Ascending aorta (tissue), 2 donors: ENCODE data around the gene ANKHD1. TPM values are rescaled to one million over a fixed set of nuclear protein-coding genes. Genes with fewer than 3 reads are reported as not detected.

Source experiments
- DNase-seq, 2 donors: peaks; one replicate each; pipeline ENCODE4 v3.0.0-alpha.2; 2019; ENCODE audit warnings: low spot score in 2 of 2
- H3K27ac ChIP-seq, 2 donors: fragments of 200-600 bp; sonication (generic); one replicate each; pipeline ENCODE4 v1.5.1; 2016 to 2017; ENCODE audit warnings: mild to moderate bottlenecking in 1 of 2
- H3K27me3 ChIP-seq: fragments of 200-600 bp; sonication (generic); one replicate; pipeline ENCODE4 v1.5.1; 2017
- H3K36me3 ChIP-seq, 2 donors: fragments of 200-600 bp; sonication (generic); one replicate each; pipeline ENCODE4 v1.5.1; 2016
- H3K4me1 ChIP-seq, 2 donors: fragments of 200-600 bp; sonication (generic); one replicate each; pipeline ENCODE4 v1.5.1; 2016 to 2017; ENCODE audit warnings: mild to moderate bottlenecking in 1 of 2
- H3K4me3 ChIP-seq, 2 donors: fragments of 200-600 bp; sonication (generic); one replicate each; pipeline ENCODE4 v1.5.1; 2016 to 2017; ENCODE audit warnings: mild to moderate bottlenecking in 1 of 2
- H3K9me3 ChIP-seq, 2 donors: fragments of 200-600 bp; sonication (generic); one replicate each; pipeline ENCODE4 v1.5.1; 2016
- intact Hi-C: fragments of 100-400 bp; cut with DNase I; formaldehyde crosslinking; loops from one replicate; pipeline ENCODE4 v1.15.1; 2023
- total RNA-seq: library from RNA; depleted of rRNA; stranded (reverse); fragments of >200 nt; gene quantifications from one replicate; pipeline ENCODE4 v1.1.0, GENCODE V29; 2016
- TF ChIP-seq, protein P1 (sequence below), 3 experiments: fragments of 200-600 bp in 2 of 3; fragments of 450-650 bp in 1 of 3; sonication (generic) in 2 of 3; IDR thresholded peaks; one replicate each; pipeline ENCODE4 v1.5.1; 2016 to 2019; ENCODE audit warnings: antibody characterized with exemption in 3 of 3, mild to moderate bottlenecking in 1 of 3, moderate library complexity in 1 of 3

The ANKHD1 gene
- total RNA-seq, 1 donor from 2014 or later, result 73.4 TPM

DNA sequence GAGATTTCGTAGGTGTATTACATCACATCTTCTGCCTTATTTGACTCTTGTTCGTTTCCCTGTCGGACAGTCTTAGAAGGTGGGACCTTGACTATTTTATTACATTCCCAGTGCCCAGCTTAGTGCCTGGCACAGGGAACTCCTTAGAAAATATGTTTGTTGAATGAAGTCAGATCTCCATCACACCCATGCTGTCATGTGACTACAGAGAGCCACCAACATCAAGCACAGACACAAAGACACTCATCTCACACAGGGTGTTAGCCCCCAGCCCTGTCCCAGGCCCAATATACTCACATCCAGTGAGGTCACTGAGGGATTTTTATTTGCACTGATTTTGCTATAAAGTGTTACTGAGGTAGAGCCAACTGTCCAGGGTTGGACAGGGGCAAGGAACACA is 156.3 kb downstream of the ANKHD1 start:
- intact Hi-C loops, result loop anchor here (1.0 to 5.0 kb wide), 3 partner anchors 11 to 381 kb away; partner anchors contain the start of genes CYSTM1 and EIF4EBP3

DNA sequence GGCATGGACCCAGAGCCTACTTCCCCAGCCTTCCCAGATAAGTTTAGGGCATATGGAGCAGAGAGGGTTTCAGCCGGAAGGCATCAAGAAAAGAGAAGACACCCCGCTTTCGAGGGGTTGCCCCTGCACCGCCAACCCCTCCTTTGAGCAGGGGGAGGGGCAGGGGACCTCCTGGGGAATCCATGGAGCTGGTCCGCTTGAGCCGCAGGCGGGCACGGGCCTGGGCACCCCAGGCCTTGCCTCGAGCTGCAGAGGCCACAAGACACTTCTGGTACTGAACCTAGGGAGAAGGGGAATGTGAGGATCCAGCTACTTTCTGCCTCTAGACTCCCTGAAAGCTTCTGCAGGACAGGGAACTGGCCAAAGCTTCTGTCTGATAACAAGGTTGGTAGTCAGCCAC is 156.9 kb downstream of the ANKHD1 start:
- H3K27ac ChIP-seq, result peak overlapping the region; percentile 82 to 88
- H3K4me3 ChIP-seq, result no peak overlapping the region
- DNase-seq, result no peak
- no peaks in the 10 kb centered on the region for H3K9me3 ChIP-seq
- H3K36me3 ChIP-seq, result peaks cover 5 to 19% of the 10 kb centered on the region in 2 donors
- TF ChIP-seq, protein P1, sequence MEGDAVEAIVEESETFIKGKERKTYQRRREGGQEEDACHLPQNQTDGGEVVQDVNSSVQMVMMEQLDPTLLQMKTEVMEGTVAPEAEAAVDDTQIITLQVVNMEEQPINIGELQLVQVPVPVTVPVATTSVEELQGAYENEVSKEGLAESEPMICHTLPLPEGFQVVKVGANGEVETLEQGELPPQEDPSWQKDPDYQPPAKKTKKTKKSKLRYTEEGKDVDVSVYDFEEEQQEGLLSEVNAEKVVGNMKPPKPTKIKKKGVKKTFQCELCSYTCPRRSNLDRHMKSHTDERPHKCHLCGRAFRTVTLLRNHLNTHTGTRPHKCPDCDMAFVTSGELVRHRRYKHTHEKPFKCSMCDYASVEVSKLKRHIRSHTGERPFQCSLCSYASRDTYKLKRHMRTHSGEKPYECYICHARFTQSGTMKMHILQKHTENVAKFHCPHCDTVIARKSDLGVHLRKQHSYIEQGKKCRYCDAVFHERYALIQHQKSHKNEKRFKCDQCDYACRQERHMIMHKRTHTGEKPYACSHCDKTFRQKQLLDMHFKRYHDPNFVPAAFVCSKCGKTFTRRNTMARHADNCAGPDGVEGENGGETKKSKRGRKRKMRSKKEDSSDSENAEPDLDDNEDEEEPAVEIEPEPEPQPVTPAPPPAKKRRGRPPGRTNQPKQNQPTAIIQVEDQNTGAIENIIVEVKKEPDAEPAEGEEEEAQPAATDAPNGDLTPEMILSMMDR (IDR thresholded peaks at IDR 0.05), result no peak
- intact Hi-C loops, result loop anchor here (5.0 kb wide), 1 partner anchor 381 kb away; the partner anchor contains the start of gene CYSTM1
- H3K4me1 ChIP-seq, result peaks cover 6 to 26% of the 10 kb centered on the region in 2 donors
- no peaks in the 10 kb centered on the region for H3K27me3 ChIP-seq

More for the DNA sequence above, 156.3 kb downstream of the ANKHD1 start:
- peaks cover 5 to 20% of the 10 kb centered on the region in 2 donors for H3K4me1 ChIP-seq
- no peaks in the 10 kb centered on the region for H3K27me3 ChIP-seq
- no peak overlapping the region for H3K4me3 ChIP-seq
- DNase-seq, result no peak
- peaks cover 7 to 19% of the 10 kb centered on the region in 2 donors for H3K36me3 ChIP-seq
- no peaks in the 10 kb centered on the region for H3K9me3 ChIP-seq
- TF ChIP-seq, protein P1 (IDR thresholded peaks at IDR 0.05), result no peak
- peak overlapping the region; percentile 82 to 88 for H3K27ac ChIP-seq

DNA sequence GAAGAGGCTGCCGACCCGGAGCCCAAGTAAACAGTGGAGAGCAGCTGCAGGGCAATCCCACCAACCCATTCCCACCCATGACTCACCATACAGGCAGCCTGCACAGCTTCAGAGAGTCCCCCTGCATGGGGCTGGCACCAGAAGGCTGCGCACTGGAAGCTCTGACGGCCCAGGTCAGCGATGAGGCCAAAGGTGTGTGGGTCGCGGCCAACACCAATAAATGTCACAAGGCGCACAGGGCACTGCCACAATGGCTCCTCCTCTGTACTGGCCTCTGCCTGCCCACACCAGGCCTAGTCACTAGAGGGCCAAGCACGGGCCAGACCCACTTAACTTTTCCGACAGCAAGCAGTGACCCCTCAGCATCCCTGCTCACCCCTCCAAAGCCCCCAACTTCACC is 158.6 kb downstream of the ANKHD1 start:
- intact Hi-C loops, result no loop called here
- DNase-seq, result no peak
- H3K9me3 ChIP-seq, result no peaks in the 10 kb centered on the region
- H3K27me3 ChIP-seq, result no peaks in the 10 kb centered on the region
- peaks cover 4 to 19% of the 10 kb centered on the region in 2 donors for H3K36me3 ChIP-seq
- TF ChIP-seq, protein P1 (IDR thresholded peaks at IDR 0.05), result no peak
- H3K4me3 ChIP-seq, result no peak overlapping the region
- H3K27ac ChIP-seq, result no peak overlapping the region
- H3K4me1 ChIP-seq, result peaks cover 7 to 29% of the 10 kb centered on the region in 2 donors

DNA sequence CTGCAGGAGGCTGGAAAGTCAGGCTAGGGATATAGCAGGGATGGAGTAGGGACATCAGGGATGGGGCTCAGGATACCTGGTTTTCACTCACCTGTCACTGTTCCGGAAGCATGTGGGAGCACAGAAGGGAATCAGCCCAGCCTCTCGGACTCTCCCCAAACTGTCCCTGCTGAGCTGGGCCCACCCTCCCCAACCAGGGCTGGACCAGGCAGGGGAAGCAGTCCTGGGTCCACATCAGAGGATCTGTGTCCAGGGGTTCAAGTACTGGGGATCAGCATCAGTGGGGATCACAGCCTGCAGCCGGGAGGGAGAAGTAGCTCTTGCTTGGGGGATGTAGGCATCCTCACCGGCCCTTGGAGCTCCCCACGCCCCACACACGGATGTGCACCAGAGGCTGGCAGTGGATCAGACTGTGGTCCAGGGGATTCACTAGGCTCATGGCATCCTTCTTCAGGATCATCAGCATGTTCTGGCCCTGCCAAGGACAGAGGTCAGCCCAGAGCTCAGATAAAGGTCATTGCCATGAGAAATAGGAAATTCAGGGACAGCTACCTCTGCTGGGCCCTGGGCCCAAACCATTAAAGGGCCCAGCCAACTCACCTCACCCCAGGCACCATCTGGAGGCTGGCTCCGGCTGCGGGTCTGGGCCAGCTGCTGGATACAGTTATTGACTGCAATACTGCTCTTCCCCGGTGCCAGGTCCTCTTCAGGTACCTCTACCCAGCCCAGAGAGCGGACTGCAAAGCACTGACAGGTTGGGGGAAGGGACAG is 160.3 kb downstream of the ANKHD1 start:
- Histone ChIP-seq H3K9me3 (no peaks in the 10 kb centered on the region), H3K36me3 (peaks cover 9 to 25% of the 10 kb centered on the region in 2 donors), H3K4me1 (peaks cover 16 to 29% of the 10 kb centered on the region in 2 donors), H3K4me3 (no peak overlapping the region), H3K27ac (no peak overlapping the region), H3K27me3 (no peaks in the 10 kb centered on the region)
- DNase-seq, result no peak
- intact Hi-C loops, result no loop called here
- TF ChIP-seq, protein P1 (IDR thresholded peaks at IDR 0.05), result no peak

DNA sequence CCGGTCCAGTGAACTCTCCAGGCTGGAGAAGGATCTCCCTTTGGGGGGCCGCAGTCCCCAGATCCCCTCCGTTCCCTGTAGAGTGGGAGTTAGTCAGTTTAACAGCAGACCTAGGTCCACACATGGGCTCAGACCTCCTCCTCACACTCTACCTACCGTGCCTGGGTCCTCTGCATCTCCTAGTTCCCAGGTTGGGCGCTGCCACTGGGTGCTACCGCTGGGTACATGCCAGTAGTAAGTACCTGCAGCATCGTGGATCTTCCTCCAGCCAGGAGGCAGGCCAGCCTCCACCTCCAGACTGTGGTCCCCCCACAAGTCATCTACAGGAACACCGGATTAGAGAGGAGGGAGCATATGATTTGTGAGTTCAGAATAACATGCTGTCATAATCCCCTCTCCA is 162.0 kb downstream of the ANKHD1 start:
- H3K27ac ChIP-seq, result peak overlapping the region; percentile 92 to 93
- H3K36me3 ChIP-seq, result peaks cover 24 to 37% of the 10 kb centered on the region in 2 donors
- intact Hi-C loops, result no loop called here
- peaks cover 16 to 24% of the 10 kb centered on the region in 2 donors for H3K4me1 ChIP-seq
- no peaks in the 10 kb centered on the region for H3K9me3 ChIP-seq
- no peak for DNase-seq
- H3K4me3 ChIP-seq, result peak overlapping the region; percentile 88 to 92
- TF ChIP-seq, protein P1 (IDR thresholded peaks at IDR 0.05), result no peak
- H3K27me3 ChIP-seq, result no peaks in the 10 kb centered on the region
